Lower lobe of right lung (tissue), 2 donors: Measurements from ENCODE around the gene NINL. TPM values are rescaled to one million over a fixed set of nuclear protein-coding genes. Genes with fewer than 3 reads are reported as not detected.
A peak's percentile ranks its signal among the peaks of the same experiment; 100 is the strongest.

Source experiments
- ATAC-seq, 2 donors: fragments of 200-7000 bp; cut with Tn5 transposase; one replicate each; pipeline ENCODE4 v1.9.1; 2020 to 2022; ENCODE audit warnings: mild to moderate bottlenecking in 2 of 2, moderate library complexity in 2 of 2
- DNase-seq: peaks from one replicate; pipeline ENCODE4 v3.0.0-alpha.2; 2020
- H3K27ac ChIP-seq: fragments of 200-600 bp; one replicate; pipeline ENCODE4 v1.8.0; 2022
- H3K27me3 ChIP-seq: fragments of 200-600 bp; one replicate; pipeline ENCODE4 v1.8.0; 2022; ENCODE audit warnings: low read depth
- H3K36me3 ChIP-seq: fragments of 200-600 bp; one replicate; pipeline ENCODE4 v1.8.0; 2022; ENCODE audit warnings: mild to moderate bottlenecking
- H3K4me1 ChIP-seq: fragments of 200-600 bp; one replicate; pipeline ENCODE4 v1.8.0; 2022
- H3K4me3 ChIP-seq: fragments of 200-600 bp; one replicate; pipeline ENCODE4 v1.8.0; 2022; ENCODE audit warnings: mild to moderate bottlenecking
- H3K9me3 ChIP-seq: fragments of 200-600 bp; one replicate; pipeline ENCODE4 v1.8.0; 2022
- intact Hi-C: fragments of 100-400 bp; cut with DNase I; formaldehyde crosslinking; loops from one replicate; pipeline ENCODE4 v1.11.0; 2022
- total RNA-seq: library from RNA; stranded (reverse); fragmentation: NEBNext Ultra II Directional; extraction: Animal tissue kit (Norgen Biotek cat#: 25700); gene quantifications from one replicate; pipeline ENCODE4 v1.2.1, GENCODE V29; 2021
- TF ChIP-seq, protein P1 (sequence below): fragments of 200-600 bp; IDR thresholded peaks from one replicate; pipeline ENCODE4 v1.8.0; 2022; ENCODE audit warnings: antibody characterized with exemption, mild to moderate bottlenecking
- donor health status: DM: no; HTN: yes; CAD: no; lungs with severe emphysema.

NINL gene
- total RNA-seq, 1 donor from 2014 or later = 10.7 TPM

DNA sequence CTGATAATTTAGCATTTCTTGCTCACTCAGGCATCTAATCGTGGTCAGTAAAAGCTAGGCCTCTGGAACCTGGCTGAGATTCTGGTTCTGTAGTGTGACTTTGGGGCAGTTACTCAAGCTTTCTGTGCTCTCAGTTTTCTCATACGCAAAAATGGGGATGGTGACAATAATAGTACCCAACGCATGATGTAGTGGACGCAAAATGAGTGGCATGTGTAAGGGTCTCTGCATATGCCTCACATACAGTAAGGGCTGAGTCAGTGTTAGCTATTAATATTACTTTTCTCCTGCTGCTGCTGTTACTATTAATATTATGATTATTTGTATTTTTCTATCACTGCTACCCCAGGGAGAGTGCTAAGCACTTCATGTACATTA is 177.2 kb downstream of the NINL start:
- no peak overlapping the region for H3K27ac ChIP-seq
- TF ChIP-seq, protein P1, sequence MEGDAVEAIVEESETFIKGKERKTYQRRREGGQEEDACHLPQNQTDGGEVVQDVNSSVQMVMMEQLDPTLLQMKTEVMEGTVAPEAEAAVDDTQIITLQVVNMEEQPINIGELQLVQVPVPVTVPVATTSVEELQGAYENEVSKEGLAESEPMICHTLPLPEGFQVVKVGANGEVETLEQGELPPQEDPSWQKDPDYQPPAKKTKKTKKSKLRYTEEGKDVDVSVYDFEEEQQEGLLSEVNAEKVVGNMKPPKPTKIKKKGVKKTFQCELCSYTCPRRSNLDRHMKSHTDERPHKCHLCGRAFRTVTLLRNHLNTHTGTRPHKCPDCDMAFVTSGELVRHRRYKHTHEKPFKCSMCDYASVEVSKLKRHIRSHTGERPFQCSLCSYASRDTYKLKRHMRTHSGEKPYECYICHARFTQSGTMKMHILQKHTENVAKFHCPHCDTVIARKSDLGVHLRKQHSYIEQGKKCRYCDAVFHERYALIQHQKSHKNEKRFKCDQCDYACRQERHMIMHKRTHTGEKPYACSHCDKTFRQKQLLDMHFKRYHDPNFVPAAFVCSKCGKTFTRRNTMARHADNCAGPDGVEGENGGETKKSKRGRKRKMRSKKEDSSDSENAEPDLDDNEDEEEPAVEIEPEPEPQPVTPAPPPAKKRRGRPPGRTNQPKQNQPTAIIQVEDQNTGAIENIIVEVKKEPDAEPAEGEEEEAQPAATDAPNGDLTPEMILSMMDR = no peak

DNA sequence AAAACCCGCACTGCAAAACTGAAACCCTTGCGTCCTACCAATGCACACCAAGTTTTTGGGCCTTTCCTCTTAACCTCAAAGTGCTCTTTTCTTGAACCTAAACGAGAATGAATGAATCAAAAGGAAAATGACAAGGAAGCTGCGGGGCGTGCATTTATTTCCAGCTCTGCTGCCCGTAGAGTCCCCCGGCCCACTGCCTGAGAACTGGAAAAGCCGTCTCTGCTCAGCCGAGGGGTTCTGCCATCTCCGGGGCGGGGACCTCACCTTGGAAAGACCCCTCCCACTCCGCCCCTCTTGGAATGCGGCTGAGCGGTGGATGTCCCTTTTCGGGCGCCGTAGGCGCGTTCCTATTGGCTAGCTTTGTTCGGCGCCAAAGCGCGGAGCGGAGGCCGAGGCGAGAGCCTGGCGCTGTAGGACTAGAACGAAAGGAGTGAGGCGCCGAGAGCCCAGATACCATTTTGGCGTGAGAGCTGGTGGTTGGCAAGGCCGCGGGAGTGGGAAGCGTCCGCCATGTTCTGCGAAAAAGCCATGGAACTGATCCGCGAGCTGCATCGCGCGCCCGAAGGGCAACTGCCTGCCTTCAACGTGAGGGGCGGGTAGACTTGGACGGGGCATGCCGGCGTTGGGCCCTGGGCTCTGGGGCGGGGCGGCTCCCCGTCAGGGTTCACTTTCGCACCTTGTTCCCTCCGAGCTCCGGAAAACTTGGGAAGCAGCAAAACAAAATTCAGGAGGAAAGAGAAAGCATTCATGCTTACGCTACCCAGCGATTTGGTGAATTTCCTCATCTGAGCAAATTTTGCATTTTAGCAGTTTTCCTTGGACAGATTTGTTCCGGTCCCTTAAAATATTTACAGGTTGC is 177.8 kb downstream of the NINL start, which contains the start of gene GINS1:
Gene GINS1, plus strand, starts transcription at position 363 of the 859 bp plus-strand sequence. Its CDS starts 148 bp downstream, at position 511.
- TF ChIP-seq, protein P1 = no peak
- no peaks in the 10 kb centered on the region for H3K36me3 ChIP-seq
- ATAC-seq = peak; percentile 96 to 98
- H3K27me3 ChIP-seq = no peaks in the 10 kb centered on the region
- H3K4me3 ChIP-seq = peak within 1 kb of the TSS; percentile 78
- DNase-seq = peak; percentile 85
- H3K4me1 ChIP-seq = peaks cover 13% of the 10 kb centered on the region
- peaks cover 8% of the 10 kb centered on the region for H3K9me3 ChIP-seq
- H3K27ac ChIP-seq = peak within 1 kb of the TSS; percentile 4
- intact Hi-C loops = no loop called here

More for the DNA sequence above, 177.2 kb downstream of the NINL start:
- intact Hi-C loops = no loop called here
- Histone ChIP-seq H3K4me1 (peaks cover 13% of the 10 kb centered on the region), H3K4me3 (peak overlapping the region; percentile 78), H3K9me3 (peaks cover 2% of the 10 kb centered on the region), H3K27me3 (no peaks in the 10 kb centered on the region), H3K36me3 (no peaks in the 10 kb centered on the region)
- no peak for DNase-seq
- ATAC-seq = no peak

Other genes with a start within 250 kb of the NINL start
- gene ABHD12, start 194.7 kb downstream of the NINL start, total RNA-seq = 49.7 TPM
- 0.92 TPM for gene GINS1, start 177.9 kb downstream of the NINL start, total RNA-seq
- gene NANP, start 38.5 kb upstream of the NINL start, total RNA-seq = 5.4 TPM
- 14.1 TPM for gene ZNF337, start 111.3 kb upstream of the NINL start, total RNA-seq